K562 (cell line): ENCODE results near the gene ZNF776. TPM values are rescaled to one million over a fixed set of nuclear protein-coding genes. Genes with fewer than 3 reads are reported as not detected.
A peak's percentile ranks its signal among the peaks of the same experiment; 100 is the strongest.

Experiments
- ATAC-seq: fragments of 200-7000 bp; cut with Tn5 transposase; 3 replicates; pipeline ENCODE4 v1.9.1; 2020; ENCODE audit warnings: moderate library complexity
- BruUV-seq: library from RNA; stranded (reverse); fragments of 400-500 nt; replicated peaks from 2 replicates; lab custom pipeline; 2021; lab: Mats Ljungman, UMichigan
- CTCF ChIA-PET: fragments of 300-600 bp; formaldehyde crosslinking; extraction: SDS; loops from one replicate; lab custom pipeline; 2021; ENCODE audit warnings: low intra/inter-chr PET ratio; lab: Yijun Ruan, JAX
- POLR2A ChIA-PET: fragments of 300-600, 350-650 bp; sonication (Branson Sonifier 250); formaldehyde crosslinking; extraction: SDS; loops from one replicate; lab custom pipeline; 2021; ENCODE audit warnings: antibody characterized with exemption, inconsistent platforms; lab: Yijun Ruan, JAX
- DNase-seq, 4 experiments: peaks; one replicate each; pipeline versions ENCODE4 v3.0.0 to v3.0.0-alpha.2; 2011 to 2018; ENCODE audit warnings: low spot score in 3 of 4, mixed read lengths in 3 of 4; ENCODE audit errors: extremely low read depth in 1 of 4
- FAIRE-seq: peaks from 2 replicates; lab custom pipeline; 2011; peaks lifted over from hg19 to GRCh38; lab: Jason Lieb, UNC
- H2AFZ ChIP-seq: 2 replicates; pipeline ENCODE4 v1.6.0; 2011; ENCODE audit warnings: low read depth, low read length, control low read depth, inconsistent platforms
- H3K27ac ChIP-seq: fragments of 200-600 bp; 3 replicates; pipeline ENCODE4 v1.8.0; 2011; ENCODE audit warnings: low read depth, mild to moderate bottlenecking, control low read depth, inconsistent platforms, low read length, moderate library complexity, mixed read lengths; ENCODE audit errors: extremely low read depth
- H3K27me3 ChIP-seq, 2 experiments: fragments of 300-600 bp in 1 of 2; 2 replicates in 1 of 2; 3 replicates in 1 of 2; pipeline versions ENCODE4 v1.6.0 to v1.8.0; 2011; ENCODE audit warnings: inconsistent platforms in 2 of 2, low read length in 2 of 2, mild to moderate bottlenecking in 1 of 2, mixed read lengths in 1 of 2, moderate library complexity in 1 of 2; ENCODE audit not compliant: control insufficient read depth in 2 of 2, insufficient read depth in 2 of 2
- H3K36me3 ChIP-seq: fragments of 300-600 bp; 3 replicates; pipeline ENCODE4 v1.8.0; 2011; ENCODE audit warnings: mild to moderate bottlenecking, low read length, inconsistent platforms; ENCODE audit not compliant: control insufficient read depth, insufficient read depth
- H3K4me1 ChIP-seq, 2 experiments: fragments of 200-600 bp in 1 of 2; replicated peaks in 1 of 2; 2 replicates in 1 of 2; 3 replicates in 1 of 2; pipeline versions ENCODE4 v1.5.1 to v1.8.0; 2011; ENCODE audit warnings: inconsistent platforms in 2 of 2, low read length in 2 of 2, mild to moderate bottlenecking in 1 of 2, mixed read lengths in 1 of 2, moderate library complexity in 1 of 2; ENCODE audit not compliant: control insufficient read depth in 2 of 2, insufficient read depth in 2 of 2
- H3K4me2 ChIP-seq: 2 replicates; pipeline ENCODE4 v1.6.1; 2011; ENCODE audit warnings: low read length, control low read depth, inconsistent platforms, mixed read lengths; ENCODE audit not compliant: insufficient read depth
- H3K4me3 ChIP-seq: fragments of 200-600 bp; sonication (generic), shearing (Covaris generic); 2 replicates; pipeline ENCODE4 v1.5.1; 2016; ENCODE audit warnings: control low read depth, inconsistent platforms
- H3K79me2 ChIP-seq: fragments of 200-600 bp; 3 replicates; pipeline ENCODE4 v1.8.0; 2011; ENCODE audit warnings: low read length, inconsistent platforms; ENCODE audit not compliant: control insufficient read depth, insufficient read depth
- H3K9ac ChIP-seq, 2 experiments: 2 replicates each; pipeline versions ENCODE4 v1.6.0 to v1.6.1; 2011; ENCODE audit warnings: low read depth in 2 of 2, low read length in 2 of 2, control low read depth in 1 of 2, inconsistent platforms in 1 of 2, mild to moderate bottlenecking in 1 of 2, mixed read lengths in 1 of 2; ENCODE audit not compliant: insufficient read depth in 1 of 2
- H3K9me1 ChIP-seq: one replicate; pipeline ENCODE4 v1.6.0; 2011; ENCODE audit warnings: inconsistent platforms, mild to moderate bottlenecking, low read length, moderate library complexity; ENCODE audit not compliant: control insufficient read depth, insufficient read depth
- H3K9me3 ChIP-seq: replicated peaks from 2 replicates; pipeline ENCODE4 v1.5.1; 2011; ENCODE audit warnings: low read depth, low read length, inconsistent platforms; ENCODE audit not compliant: control insufficient read depth, insufficient read depth
- H4K20me1 ChIP-seq: replicated peaks from 2 replicates; pipeline ENCODE4 v1.6.1; 2011; ENCODE audit warnings: low read length, inconsistent platforms, mixed read lengths; ENCODE audit not compliant: control insufficient read depth, insufficient read depth
- CAMTA2 ChIP-seq: fragments of 250-450 bp; sonication (Bioruptor Pico); conservative IDR thresholded peaks from 2 replicates; pipeline ENCODE4 v1.5.1; 2022
- ESRRB ChIP-seq: fragments of 250-450 bp; sonication (Bioruptor Pico); IDR thresholded peaks from 2 replicates; pipeline ENCODE4 v1.5.0; 2020; ENCODE audit warnings: mild to moderate bottlenecking, moderate library complexity, borderline replicate concordance
- MAFK ChIP-seq: IDR thresholded peaks from 2 replicates; pipeline ENCODE4 v1.6.1; 2011; ENCODE audit warnings: low read length, improper control_type of control experiment
- NCOA2 ChIP-seq, 2 experiments: fragments of 450-650 bp; IDR thresholded peaks; 2 replicates each; pipeline ENCODE4 v1.6.1; 2018; ENCODE audit warnings: mild to moderate bottlenecking in 2 of 2, moderate library complexity in 1 of 2; ENCODE audit not compliant: partially characterized antibody in 2 of 2
- PURB ChIP-seq: sonication (generic); formaldehyde crosslinking; IDR thresholded peaks from 2 replicates; pipeline ENCODE4 v1.9.0; 2021; ENCODE audit warnings: low read depth, mild to moderate bottlenecking, missing genetic modification reagents
- RBM14 ChIP-seq: fragments of 200-400 bp; formaldehyde crosslinking; IDR thresholded peaks from 2 replicates; pipeline ENCODE4 v1.6.1; 2018; ENCODE audit warnings: low read depth, mild to moderate bottlenecking, low read length, moderate library complexity, borderline replicate concordance; ENCODE audit not compliant: insufficient read depth
- SMAD4 ChIP-seq: fragments of 250-450 bp; sonication (Bioruptor Pico); conservative IDR thresholded peaks from 2 replicates; pipeline ENCODE4 v1.8.0; 2021; ENCODE audit warnings: inconsistent platforms, mild to moderate bottlenecking, moderate library complexity
- SMARCE1 ChIP-seq: fragments of 450-650 bp; IDR thresholded peaks from 2 replicates; pipeline ENCODE4 v1.7.1; 2016; ENCODE audit warnings: mild to moderate bottlenecking
- TAF7 ChIP-seq: fragments of 450-650 bp; IDR thresholded peaks from 2 replicates; pipeline ENCODE4 v1.6.1; 2016; ENCODE audit warnings: missing genetic modification characterization, missing compliant biosample characterization
- YBX1 ChIP-seq: fragments of 450-650 bp; IDR thresholded peaks from 2 replicates; pipeline ENCODE4 v1.7.1; 2016; ENCODE audit warnings: mild to moderate bottlenecking
- ZNF12 ChIP-seq: sonication (generic); formaldehyde crosslinking; IDR thresholded peaks from 2 replicates; pipeline ENCODE4 v1.4.0; 2020; ENCODE audit warnings: mild to moderate bottlenecking, missing genetic modification reagents
- ZNF780A ChIP-seq: fragments of 250-450 bp; sonication (Bioruptor Pico); IDR thresholded peaks from 2 replicates; pipeline ENCODE4 v1.5.0; 2021; ENCODE audit warnings: mild to moderate bottlenecking
- WGBS: fragments of 100-300 bp; shearing (Covaris generic); methylation state at CpG from one replicate; pipeline ENCODE4 v1.1.6; 2016; ENCODE audit warnings: low coverage, mixed read lengths; ENCODE audit not compliant: insufficient coverage; ENCODE audit errors: missing lambda C conversion rate; 5-methylcytosine and 5-hydroxymethylcytosine counted together
- in situ Hi-C: fragments of 300-500 bp; cut with MboI; formaldehyde crosslinking; loops from 4 replicates; pipeline ENCODE4 v1.15.0; 2018; ENCODE audit warnings: inconsistent platforms, mixed read lengths
- intact Hi-C: fragments of 100-400 bp; cut with micrococcal nuclease; formaldehyde crosslinking; loops from 2 replicates; pipeline ENCODE4 v1.14.2; 2022
- polyA plus RNA-seq, 8 experiments: library from polyadenylated mRNA; depleted of rRNA in 4 of 8; stranded (reverse) in 5 of 8; unstranded in 3 of 8; fragments of >200 nt; fragmentation: Nextera tagmentation in 2 of 8; fragmentation: Illumina TruSeq in 1 of 8; extraction: Ambion mirVana in 2 of 8; extraction: Trizol in 1 of 8; gene quantifications; 2 replicates each; pipeline versions ENCODE4 v1.2.1 to v1.2.3, GENCODE V29; 2011 to 2014; ENCODE audit warnings: inconsistent platforms in 1 of 8, missing spikeins in 1 of 8
- total RNA-seq, 7 experiments: library from RNA; depleted of rRNA in 6 of 7; stranded (reverse); fragments of >200 nt in 6 of 7; fragmentation: Illumina TruSeq in 2 of 7; extraction: Trizol in 2 of 7; gene quantifications; 2 replicates each; pipeline versions ENCODE4 v1.2.1 to v1.2.3, GENCODE V29; 2011 to 2021; ENCODE audit warnings: low replicate concordance in 1 of 7
- TF ChIP-seq, protein P1 (sequence below): fragments of 450-650 bp; IDR thresholded peaks from 2 replicates; pipeline ENCODE4 v1.6.1; 2018; ENCODE audit warnings: mild to moderate bottlenecking, low read depth; ENCODE audit not compliant: partially characterized antibody

ZNF776 gene
- total and polyA plus RNA-seq, 9 of the 15 experiments (the other 6 are each of a cell fraction or from before 2014, with no cell fraction given) = 2.2 to 16.9 (median 8.2) TPM

- peak overlapping the region; percentile 83; the same call in 1 of the 3 replicates for H3K27ac ChIP-seq
- H2AFZ ChIP-seq = peak overlapping the region; percentile 92
- peak; percentile 43 for ATAC-seq
- peak; percentile 35 for FAIRE-seq
- H3K4me2 ChIP-seq = peak overlapping the region; percentile 95
- H4K20me1 ChIP-seq = no peaks in the 10 kb centered on the region
- peak overlapping the region; percentile 82 to 99; a peak in 3 of 4 replicates for H3K9ac ChIP-seq
- TF ChIP-seq CAMTA2 (CRISPR knock-in tag) = no peak
- no peak for TF ChIP-seq ZNF12 (CRISPR knock-in tag)
- TF ChIP-seq NCOA2 (IDR thresholded peaks at IDR 0.05; ENCODE audit: partially characterized antibody in 2 of 2) = no peak
- ChIA-PET CTCF (no interaction called here), POLR2A (interaction anchor here (2.0 kb wide), 2 partner anchors 8 to 22 kb away, joined by 5 to 12 read pairs; partner anchors contain the start of gene ZNF586)
- H3K9me1 ChIP-seq = no peaks in the 10 kb centered on the region
- H3K79me2 ChIP-seq = peaks cover 28% of the 10 kb centered on the region
- peaks cover 11% of the 10 kb centered on the region; the same call in 1 of the 2 replicates for H3K9me3 ChIP-seq
- intact Hi-C loops (no loop called here), in situ Hi-C loops (no loop called here)
- 36% methylated on average over 6 of the region's 6 CpGs for WGBS
- peaks cover 41% of the 10 kb centered on the region for H3K36me3 ChIP-seq
- peak overlapping the region; percentile 84 for H3K4me3 ChIP-seq
- H3K4me1 ChIP-seq = peaks cover 4 to 6% of the 10 kb centered on the region in 2 experiments; a peak in 3 of 5 replicates
- BruUV-seq = no TSS peak
- H3K27me3 ChIP-seq = no peaks in the 10 kb centered on the region; a peak in 1 of 5 replicates
- peak in 1 of 4 experiments; percentile 21 for DNase-seq
Measured at GRCh38 chr19:57747472-57747807, 825 bp downstream of the ZNF776 start.

- ChIA-PET POLR2A (no interaction called here), CTCF (no interaction called here)
- H3K4me2 ChIP-seq = peak overlapping the region; percentile 95
- no peaks in the 10 kb centered on the region for H4K20me1 ChIP-seq
- H3K9me3 ChIP-seq = peaks cover 15% of the 10 kb centered on the region
- H3K27ac ChIP-seq = no peak overlapping the region
- 77% methylated on average over 3 of the region's 3 CpGs for WGBS
- H3K9me1 ChIP-seq = no peaks in the 10 kb centered on the region
- DNase-seq (no peak), FAIRE-seq (no peak), ATAC-seq (no peak)
- H3K79me2 ChIP-seq = peaks cover 28% of the 10 kb centered on the region
- H3K27me3 ChIP-seq = no peaks in the 10 kb centered on the region; a peak in 1 of 5 replicates
- H3K36me3 ChIP-seq = peaks cover 47% of the 10 kb centered on the region
- in situ Hi-C loops (no loop called here), intact Hi-C loops (no loop called here)
- BruUV-seq = no TSS peak
- no peak overlapping the region for H2AFZ ChIP-seq
- no peak overlapping the region for H3K9ac ChIP-seq
- H3K4me3 ChIP-seq = peak overlapping the region; percentile 84; the same call in 1 of the 2 replicates
- H3K4me1 ChIP-seq = peaks cover 4 to 6% of the 10 kb centered on the region in 2 experiments; a peak in 3 of 5 replicates
- TF ChIP-seq SMAD4 (CRISPR knock-in tag) = no peak
- no peak for TF ChIP-seq PURB (CRISPR knock-in tag)
- TF ChIP-seq ZNF780A (CRISPR knock-in tag) = no peak
- TF ChIP-seq, protein P1, sequence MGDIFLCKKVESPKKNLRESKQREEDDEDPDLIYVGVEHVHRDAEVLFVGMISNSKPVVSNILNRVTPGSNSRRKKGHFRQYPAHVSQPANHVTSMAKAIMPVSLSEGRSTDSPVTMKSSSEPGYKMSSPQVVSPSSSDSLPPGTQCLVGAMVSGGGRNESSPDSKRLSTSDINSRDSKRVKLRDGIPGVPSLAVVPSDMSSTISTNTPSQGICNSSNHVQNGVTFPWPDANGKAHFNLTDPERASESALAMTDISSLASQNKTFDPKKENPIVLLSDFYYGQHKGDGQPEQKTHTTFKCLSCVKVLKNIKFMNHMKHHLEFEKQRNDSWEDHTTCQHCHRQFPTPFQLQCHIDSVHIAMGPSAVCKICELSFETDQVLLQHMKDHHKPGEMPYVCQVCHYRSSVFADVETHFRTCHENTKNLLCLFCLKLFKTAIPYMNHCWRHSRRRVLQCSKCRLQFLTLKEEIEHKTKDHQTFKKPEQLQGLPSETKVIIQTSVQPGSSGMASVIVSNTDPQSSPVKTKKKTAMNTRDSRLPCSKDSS = no peak
- no peak for TF ChIP-seq ESRRB (CRISPR knock-in tag)
- no peak for TF ChIP-seq TAF7
- no peak for TF ChIP-seq RBM14
- no peak for TF ChIP-seq YBX1
- TF ChIP-seq MAFK = no peak
- no peak for TF ChIP-seq SMARCE1
Measured at GRCh38 chr19:57748029-57748428, 1.4 kb downstream of the ZNF776 start.
